Kidney glomerular epithelial cell (primary cell): ENCODE data around the gene ARL17A.
"Not testable (repeated sequence)": the region's sequence is repeated elsewhere in the genome, so short reads cannot be mapped to it uniquely, and the experiment has no call there.

Experiments used
- DNase-seq: peaks from one replicate; lab custom pipeline; 2025; lab: John Stamatoyannopoulos, UW

The ARL17A gene

GRCh38 chr17:46548607-46549006 lies 30.9 kb downstream of the ARL17A start:
- DNase-seq: not testable (repeated sequence)

DNA sequence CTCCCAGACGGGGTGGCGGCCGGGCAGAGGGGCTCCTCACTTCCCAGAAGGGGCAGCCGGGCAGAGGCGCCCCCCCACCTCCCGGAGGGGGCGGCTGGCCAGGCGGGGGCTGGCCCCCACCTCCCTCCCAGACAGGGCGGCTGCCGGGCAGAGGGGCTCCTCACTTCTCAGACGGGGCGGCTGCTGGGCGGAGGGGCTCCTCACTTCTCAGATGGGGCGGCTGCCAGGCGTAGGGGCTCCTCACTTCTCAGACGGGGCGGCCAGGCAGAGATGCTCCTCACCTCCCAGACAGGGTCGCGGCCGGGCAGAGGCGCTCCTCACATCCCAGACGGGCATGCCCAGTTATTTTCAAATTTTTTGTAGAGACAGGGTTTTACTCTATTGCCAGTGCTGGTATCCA lies 44.8 kb downstream of the ARL17A start:
- not testable (repeated sequence) for DNase-seq

DNA sequence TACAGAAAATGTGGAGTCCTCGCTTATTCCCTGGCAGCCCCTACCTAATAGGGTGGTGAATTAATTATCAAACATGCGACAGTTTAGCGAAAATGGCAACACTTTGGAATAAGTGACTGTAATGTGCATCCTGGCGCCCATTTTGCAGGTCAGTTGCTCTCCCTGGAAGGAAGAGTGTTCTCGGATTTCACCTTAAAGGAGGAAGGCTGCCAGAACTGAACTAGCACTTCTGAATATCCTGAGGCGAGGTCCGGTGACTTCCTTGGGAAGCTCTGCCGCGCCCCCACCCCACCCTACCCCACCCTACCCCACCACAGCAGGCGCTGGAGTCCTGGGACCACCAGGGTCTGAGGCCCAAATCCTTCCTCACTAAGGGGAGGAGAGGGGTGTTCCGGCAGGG lies 67.3 kb downstream of the ARL17A start, which contains the start of gene LRRC37A2:
TSS of gene LRRC37A2 (plus strand) at position 301 of the 400 bp plus-strand sequence. CDS start 245 bp downstream, outside the sequence.
- not testable (repeated sequence) for DNase-seq

DNA sequence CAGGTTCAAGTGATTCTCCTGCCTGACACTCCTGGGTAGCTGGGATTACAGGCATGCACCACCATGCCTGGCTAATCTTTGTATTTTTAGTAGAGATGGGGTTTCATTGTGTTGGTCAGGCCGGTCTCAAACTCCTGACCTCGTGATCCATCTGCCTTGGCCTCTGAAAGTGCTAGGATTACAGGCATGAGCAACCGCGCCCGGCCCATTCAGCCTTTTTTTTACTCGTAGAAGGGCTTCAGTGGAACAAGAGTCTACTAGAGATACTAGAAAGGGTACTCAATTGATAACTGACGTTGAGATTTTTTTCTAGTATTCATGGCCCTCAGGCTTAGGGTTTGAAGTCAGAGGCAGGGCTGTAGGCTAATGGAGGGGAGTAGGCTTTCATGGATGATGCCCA lies 73.6 kb downstream of the ARL17A start:
- DNase-seq: not testable (repeated sequence)

- not testable (repeated sequence) for DNase-seq
These were observed 79.9 kb downstream of the ARL17A start for GRCh38 chr17:46499437-46500139.

DNA sequence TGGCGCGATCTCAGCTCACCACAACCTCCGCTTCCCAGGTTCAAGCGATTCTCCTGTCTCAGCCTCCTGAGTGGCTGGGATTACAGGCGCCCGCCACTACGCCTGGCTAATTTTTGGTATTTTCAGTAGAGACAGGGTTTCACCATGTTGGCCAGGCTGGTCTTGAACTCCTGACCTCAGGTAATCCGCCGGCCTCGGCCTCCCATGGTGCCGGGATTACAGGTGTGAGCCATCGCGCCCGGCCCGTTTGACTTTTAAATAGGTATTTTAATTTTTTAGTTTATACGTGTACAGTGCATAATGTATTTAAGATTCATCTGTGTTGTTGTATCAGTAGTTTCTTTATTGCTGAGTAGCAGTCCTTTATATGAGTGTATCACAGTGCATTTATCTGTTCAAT lies 87.5 kb downstream of the ARL17A start:
- not testable (repeated sequence) for DNase-seq

GRCh38 chr17:46481310-46481709 lies 98.2 kb downstream of the ARL17A start:
- DNase-seq: not testable (repeated sequence)

DNA sequence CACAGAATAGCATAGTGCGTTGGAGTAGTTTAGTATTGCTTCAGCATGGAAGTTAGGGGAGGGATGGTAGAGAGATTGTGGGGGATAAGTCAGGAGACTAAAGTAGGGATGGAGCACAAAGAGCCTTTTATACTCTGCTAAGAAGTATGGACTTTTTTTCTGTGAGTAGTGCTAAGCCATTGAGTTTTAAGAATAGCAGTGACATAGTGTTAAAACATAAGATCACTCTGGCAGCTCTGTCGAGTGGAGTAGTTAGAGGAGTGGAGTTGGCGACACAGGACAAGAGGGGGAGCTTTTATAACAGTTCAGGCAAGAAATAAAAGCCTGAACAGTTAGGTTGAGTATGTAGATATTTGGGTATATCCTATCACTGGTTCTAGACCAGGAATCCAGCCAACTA lies 100.7 kb downstream of the ARL17A start:
- DNase-seq: not testable (repeated sequence)

GRCh38 chr17:46475583-46475982 lies 103.9 kb downstream of the ARL17A start:
- DNase-seq: not testable (repeated sequence)

- DNase-seq: not testable (repeated sequence)
These were observed 105.0 kb downstream of the ARL17A start for GRCh38 chr17:46474489-46474888.

- not testable (repeated sequence) for DNase-seq
These were observed 111.9 kb downstream of the ARL17A start for GRCh38 chr17:46467618-46468017.
